Measurements from ENCODE around the gene CAPNS2.

The CAPNS2 gene

GRCh38 chr16:55566432-55567175 lies at the start of gene CAPNS2:
Gene CAPNS2, plus strand, starts transcription at chr16:55566684. Its CDS starts 73 bp downstream, at chr16:55566757.
- no peak for DNase-seq

DNA sequence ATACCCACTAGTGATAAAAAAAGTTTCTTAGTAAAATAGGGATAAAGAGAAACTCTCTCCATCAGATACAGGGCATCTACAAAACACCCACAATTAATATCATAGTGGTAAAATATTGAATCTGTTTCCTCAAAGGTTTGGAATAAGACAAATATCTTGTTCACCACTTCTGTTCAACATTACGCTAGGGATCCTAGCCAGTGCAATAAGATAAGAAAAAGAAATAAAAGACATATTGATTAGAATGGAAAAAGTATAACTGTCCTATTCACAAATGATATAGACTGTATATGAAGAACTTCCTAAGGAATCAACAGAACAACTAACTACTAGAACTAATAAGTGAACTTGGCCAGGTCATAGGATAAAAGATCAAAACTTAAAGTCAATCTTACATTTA lies 44.7 kb upstream of the CAPNS2 start:
- no peak for DNase-seq

DNA sequence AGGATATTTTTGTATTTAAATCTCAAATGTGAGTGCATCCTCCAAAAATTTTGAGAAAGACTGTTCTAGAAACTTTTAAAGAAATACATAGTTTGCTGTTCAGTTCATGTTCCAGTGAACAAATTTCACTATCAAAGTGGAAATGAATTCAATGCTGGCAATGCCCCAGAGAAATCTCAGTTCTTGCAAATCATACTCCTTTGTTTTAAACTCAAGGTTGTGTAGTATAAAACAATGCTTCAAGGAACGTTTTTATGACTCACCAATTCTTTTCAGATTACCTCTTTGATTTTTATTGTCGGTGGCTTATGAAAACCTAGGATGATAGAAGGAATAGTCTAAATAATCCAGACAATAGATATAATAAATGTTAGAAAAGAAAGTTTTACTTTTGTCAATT lies 40.0 kb upstream of the CAPNS2 start:
- no peak for DNase-seq

DNA sequence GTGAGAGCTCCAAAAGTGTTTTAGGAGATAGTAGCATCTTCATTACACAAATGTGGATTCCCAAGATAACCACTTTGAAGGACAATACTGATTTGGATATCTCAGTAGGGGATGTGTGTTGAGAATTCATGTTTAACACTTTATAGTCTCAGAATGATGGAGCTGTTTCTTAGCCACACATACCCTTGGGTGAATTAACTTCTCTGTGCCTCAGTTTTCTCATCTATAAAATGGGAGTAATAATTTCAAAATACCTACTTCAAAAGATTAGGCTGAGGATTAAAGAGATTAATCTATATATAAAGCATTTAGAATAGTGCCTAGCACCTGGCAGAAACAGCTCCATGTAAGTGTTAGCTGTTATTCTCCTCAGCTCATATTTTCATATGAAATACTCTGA lies 38.6 kb upstream of the CAPNS2 start:
- DNase-seq, result no peak

GRCh38 chr16:55529018-55529417 lies 37.5 kb upstream of the CAPNS2 start:
- no peak for DNase-seq

GRCh38 chr16:55530316-55530856 lies 36.1 kb upstream of the CAPNS2 start:
- DNase-seq, result no peak

DNA sequence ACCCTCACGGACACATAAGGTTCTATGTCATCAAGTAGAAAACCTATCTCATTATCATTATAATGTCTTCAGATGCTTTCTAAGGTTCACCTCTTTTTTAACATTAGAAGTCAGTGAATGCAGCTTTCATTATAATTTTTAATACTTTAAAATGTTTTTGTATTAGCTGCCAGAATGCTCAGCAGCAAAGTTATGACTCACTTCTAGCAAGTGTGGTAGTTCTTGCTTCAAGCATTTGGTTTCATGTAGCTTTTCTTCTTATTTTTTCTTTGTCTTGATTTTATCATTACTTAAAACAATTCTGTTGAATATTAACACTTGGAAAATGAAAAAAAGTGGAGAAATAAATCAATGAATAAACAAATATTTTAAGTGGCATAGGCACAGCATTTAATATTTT lies 34.3 kb upstream of the CAPNS2 start:
- DNase-seq, result no peak

- no peak for DNase-seq
These were observed 31.7 kb upstream of the CAPNS2 start for GRCh38 chr16:55534756-55535155.

GRCh38 chr16:55539049-55539448 lies 27.4 kb upstream of the CAPNS2 start:
- no peak for DNase-seq

DNA sequence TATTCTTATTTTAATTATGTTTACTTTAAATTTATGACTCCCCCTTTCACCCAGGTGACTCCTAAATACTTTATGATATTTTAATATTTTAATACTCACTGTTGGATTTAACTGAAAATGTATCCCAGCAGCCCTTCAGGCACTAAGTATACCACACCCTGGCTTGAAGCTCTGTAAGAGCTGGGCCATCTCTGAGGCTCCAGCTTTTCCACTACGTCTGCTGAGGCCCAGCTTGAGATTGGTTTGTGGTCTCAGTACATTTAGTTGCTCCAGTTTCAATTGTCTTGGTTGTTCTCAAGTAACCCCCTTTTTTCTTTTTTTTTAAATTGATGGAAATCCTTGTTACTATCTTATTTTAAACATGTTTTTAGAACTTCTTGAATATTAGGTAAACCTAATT lies 27.0 kb upstream of the CAPNS2 start:
- DNase-seq, result no peak

DNA sequence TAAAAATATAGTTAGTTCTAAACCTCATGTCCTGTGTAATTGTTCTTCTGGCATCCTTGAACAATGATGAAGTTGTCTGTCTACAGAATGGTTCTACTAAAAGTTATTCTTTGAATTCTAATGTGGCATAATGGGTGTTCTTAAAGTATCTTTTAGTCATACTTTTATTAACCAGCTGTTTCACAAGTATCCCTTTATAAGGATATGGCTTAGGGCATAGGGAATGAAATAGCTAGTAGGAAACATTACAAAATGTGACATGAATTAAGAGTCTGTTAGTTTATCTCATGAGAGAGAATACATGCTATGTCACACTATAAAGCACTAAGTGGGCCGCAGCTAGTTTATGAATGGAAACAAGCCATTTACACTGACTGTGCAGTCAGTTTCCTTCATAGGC lies 26.3 kb upstream of the CAPNS2 start:
- DNase-seq, result no peak

DNA sequence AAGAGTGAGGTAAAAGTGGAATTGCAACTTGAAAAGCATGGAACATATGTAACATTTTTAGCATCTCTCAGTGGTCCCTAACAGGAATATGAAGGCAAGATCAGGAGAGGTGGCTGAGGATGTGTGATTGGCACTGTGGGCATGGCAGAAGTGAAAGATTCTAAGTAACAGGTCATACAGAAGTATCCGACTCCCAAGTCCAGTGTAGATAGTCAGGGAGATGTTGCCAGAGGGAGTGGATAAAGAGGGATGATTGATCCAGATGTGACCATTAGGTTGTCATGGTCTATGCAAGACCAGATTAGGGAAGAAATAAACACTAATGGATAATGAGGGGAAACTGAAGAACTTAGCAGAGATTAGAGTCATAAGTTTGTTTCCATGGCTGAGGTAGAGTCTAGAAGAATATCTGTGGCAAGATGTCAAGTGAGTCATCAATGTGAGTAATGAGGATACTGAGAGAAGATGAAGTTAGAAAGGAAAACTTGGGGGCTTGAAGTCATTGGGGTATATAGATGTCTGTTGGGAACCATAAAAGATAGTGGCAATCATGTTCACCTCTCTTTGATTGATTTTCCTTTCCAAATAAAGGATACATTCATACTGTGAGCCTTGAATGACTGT lies 23.9 kb upstream of the CAPNS2 start:
- no peak for DNase-seq

DNA sequence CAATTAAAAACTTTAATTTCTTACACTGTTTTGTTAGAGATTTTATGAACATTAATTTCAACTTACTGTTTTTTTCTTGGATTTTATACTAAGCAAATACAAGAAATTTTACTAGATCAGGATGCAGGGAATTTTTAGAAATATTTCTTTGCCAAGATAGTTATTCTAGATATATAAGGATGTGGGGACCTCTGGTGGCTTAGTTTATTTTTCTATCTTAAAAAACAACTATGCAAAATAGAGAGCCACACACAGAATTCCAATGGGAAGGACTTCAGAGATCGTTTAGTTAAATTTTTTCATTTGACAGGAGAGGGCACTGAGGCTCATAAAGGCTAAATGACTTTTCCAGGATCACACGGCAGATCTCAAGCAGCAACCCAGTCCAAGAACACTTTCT lies 23.0 kb upstream of the CAPNS2 start:
- no peak for DNase-seq

DNA sequence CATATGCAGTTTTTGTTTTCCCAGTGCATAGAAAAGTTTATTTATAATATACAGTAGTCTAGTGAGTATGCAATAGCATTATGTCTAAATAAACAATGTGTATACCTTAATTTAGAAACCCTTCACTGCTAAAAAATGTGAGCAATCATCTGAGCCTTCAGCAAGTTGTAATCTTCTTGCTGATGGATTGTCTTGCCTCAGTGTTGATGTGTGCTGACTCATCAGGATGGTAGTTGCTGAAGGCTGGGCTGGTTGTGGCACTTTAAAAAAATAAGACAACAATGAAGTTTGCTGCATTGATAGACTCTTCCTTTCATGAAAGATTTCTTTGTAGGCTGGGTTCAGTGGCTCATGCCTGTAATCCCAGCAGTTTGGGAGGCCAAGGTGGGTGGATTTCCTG lies 13.9 kb upstream of the CAPNS2 start:
- DNase-seq, result no peak

DNA sequence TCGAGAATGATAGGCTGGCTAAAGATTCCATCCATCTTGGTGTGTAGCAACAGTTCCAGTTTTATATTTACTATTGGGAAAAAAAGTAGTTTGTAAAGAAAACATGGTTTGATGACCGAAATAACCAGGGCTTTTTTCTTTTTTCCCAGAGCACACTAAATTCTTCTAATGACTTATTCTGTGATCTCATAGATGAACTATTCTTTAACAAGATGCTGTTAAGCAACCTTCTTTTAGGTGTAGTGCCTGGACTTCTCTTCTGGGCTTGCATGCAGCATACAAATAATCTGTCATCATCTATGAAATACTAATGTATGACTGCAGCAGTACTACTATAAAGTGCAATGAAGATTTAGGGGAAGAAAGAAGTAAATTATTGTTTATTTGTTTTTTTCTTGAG lies 11.0 kb upstream of the CAPNS2 start:
- no peak for DNase-seq

DNA sequence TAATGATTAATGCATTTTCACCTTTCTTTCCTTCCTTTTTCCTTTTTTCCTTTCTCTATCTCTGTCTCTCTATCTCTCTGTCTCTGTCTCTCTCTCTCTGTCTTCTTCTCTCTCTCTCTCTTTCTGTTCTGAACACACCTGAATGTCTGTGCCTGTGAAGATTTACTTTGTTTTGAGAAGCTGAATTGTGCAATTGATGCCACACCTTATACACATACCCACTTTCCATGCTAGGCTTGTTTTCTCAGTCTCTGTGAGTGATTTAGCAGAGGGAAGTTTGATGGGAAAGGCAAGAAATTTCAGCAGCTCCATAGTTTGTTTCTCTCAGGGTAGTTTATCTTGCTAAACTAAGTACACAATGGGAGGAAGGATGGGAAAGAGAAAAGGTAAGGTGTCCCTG lies 9.3 kb upstream of the CAPNS2 start:
- no peak for DNase-seq

- DNase-seq, result no peak
These were observed 7.3 kb upstream of the CAPNS2 start for GRCh38 chr16:55559233-55559632.

- DNase-seq, result no peak
These were observed 6.5 kb upstream of the CAPNS2 start for GRCh38 chr16:55559933-55560516.

- DNase-seq, result no peak
These were observed 5.1 kb upstream of the CAPNS2 start for GRCh38 chr16:55561319-55561848.

DNA sequence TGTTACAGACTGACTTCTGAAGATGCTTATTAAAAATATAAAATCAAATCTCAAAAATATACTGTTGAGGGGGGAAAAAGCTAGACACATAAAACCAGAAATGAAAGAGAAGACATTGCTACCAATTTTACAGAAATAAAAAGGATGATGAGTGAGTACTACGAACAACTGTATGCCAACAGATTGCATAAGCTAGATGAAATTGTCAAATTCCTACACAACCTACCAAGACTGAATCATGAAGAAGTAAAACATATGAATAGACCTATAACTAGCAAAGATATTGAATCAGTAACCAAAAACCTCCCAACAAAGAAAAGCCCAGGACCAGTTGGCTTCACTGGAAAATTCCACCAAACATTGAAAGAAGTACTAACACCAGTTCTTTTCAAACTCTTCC lies 3.5 kb upstream of the CAPNS2 start:
- DNase-seq, result no peak

DNA sequence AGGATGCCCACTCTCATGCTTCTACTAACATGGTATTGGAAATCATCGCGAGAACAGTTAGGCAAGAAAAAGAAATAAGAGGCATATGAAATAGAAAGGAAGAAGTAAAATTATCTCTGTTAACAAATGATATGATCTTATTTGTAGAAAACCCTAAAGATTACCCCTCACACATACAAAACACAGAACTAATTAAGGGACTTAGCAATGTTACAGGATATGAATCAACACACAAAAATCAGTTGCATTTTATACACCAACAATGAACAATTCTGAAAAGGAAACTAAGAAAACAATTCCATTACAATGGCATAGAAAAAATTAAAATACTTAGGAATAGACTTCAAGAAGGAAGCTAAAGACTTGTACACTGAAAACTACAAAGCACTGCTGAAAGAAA lies 2.7 kb upstream of the CAPNS2 start:
- no peak for DNase-seq

GRCh38 chr16:55565086-55565485 lies 1.4 kb upstream of the CAPNS2 start:
- DNase-seq, result no peak

GRCh38 chr16:55567382-55567781 lies 898 bp downstream of the CAPNS2 start:
- DNase-seq, result no peak

GRCh38 chr16:55568207-55568606 lies 1.7 kb downstream of the CAPNS2 start:
- no peak for DNase-seq
